ENCODE data around the gene TMEM60.
"Not testable (repeated sequence)": the region's sequence is repeated elsewhere in the genome, so short reads cannot be mapped to it uniquely, and the experiment has no call there.

Gene TMEM60

GRCh38 chr7:77797734-77798393 lies 370 bp downstream of the TMEM60 start:
- Histone ChIP-seq H3K4me3 (ENCODE audit: low read depth in 1 of 5, low read length in 5 of 5) (peak overlapping the region; percentile 85 to 99 (median 97)), H3K27ac (ENCODE audit: low read depth, low read length) (peak overlapping the region; percentile 84), H3K36me3 (ENCODE audit: control insufficient read depth in 5 of 5, insufficient read depth in 5 of 5, low read length in 5 of 5) (peaks cover 0 to 5% (median 0%) of the 10 kb centered on the region in 5 donors), H3K4me1 (ENCODE audit: control insufficient read depth in 5 of 5, insufficient read depth in 5 of 5, low read length in 5 of 5) (peaks cover 3 to 42% (median 32%) of the 10 kb centered on the region in 5 donors), H3K27me3 (ENCODE audit: control insufficient read depth in 5 of 5, insufficient read depth in 4 of 5, low read length in 5 of 5) (no peaks in the 10 kb centered on the region), H3K9ac (ENCODE audit: low read length in 5 of 5) (peak overlapping the region; percentile 73 to 97 (median 81)), H3K9me3 (ENCODE audit: control insufficient read depth in 5 of 5, low read length in 5 of 5) (no peaks in the 10 kb centered on the region)

- Histone ChIP-seq H3K27ac (ENCODE audit: low read depth, low read length) (no peak overlapping the region), H3K9ac (ENCODE audit: low read length in 5 of 5) (peak overlapping the region in 3 of 5 donors; percentile 81 to 97 (median 94)), H3K9me3 (ENCODE audit: control insufficient read depth in 5 of 5, low read length in 5 of 5) (no peaks in the 10 kb centered on the region), H3K4me1 (ENCODE audit: control insufficient read depth in 5 of 5, insufficient read depth in 5 of 5, low read length in 5 of 5) (peaks cover 2 to 42% (median 32%) of the 10 kb centered on the region in 5 donors), H3K27me3 (ENCODE audit: control insufficient read depth in 5 of 5, insufficient read depth in 4 of 5, low read length in 5 of 5) (no peaks in the 10 kb centered on the region), H3K4me3 (ENCODE audit: low read depth in 1 of 5, low read length in 5 of 5) (peak overlapping the region; percentile 85 to 99 (median 97)), H3K36me3 (ENCODE audit: control insufficient read depth in 5 of 5, insufficient read depth in 5 of 5, low read length in 5 of 5) (peaks cover 0 to 5% (median 0%) of the 10 kb centered on the region in 5 donors)
Measured at GRCh38 chr7:77796960-77797359, 1.3 kb downstream of the TMEM60 start.

- Histone ChIP-seq H3K4me1 (ENCODE audit: control insufficient read depth in 5 of 5, insufficient read depth in 5 of 5, low read length in 5 of 5) (peaks cover 2 to 42% (median 32%) of the 10 kb centered on the region in 5 donors), H3K9me3 (ENCODE audit: control insufficient read depth in 5 of 5, low read length in 5 of 5) (no peaks in the 10 kb centered on the region), H3K27ac (ENCODE audit: low read depth, low read length) (no peak overlapping the region), H3K9ac (ENCODE audit: low read length in 5 of 5) (no peak overlapping the region), H3K36me3 (ENCODE audit: control insufficient read depth in 5 of 5, insufficient read depth in 5 of 5, low read length in 5 of 5) (peaks cover 0 to 5% (median 0%) of the 10 kb centered on the region in 5 donors), H3K27me3 (ENCODE audit: control insufficient read depth in 5 of 5, insufficient read depth in 4 of 5, low read length in 5 of 5) (no peaks in the 10 kb centered on the region), H3K4me3 (ENCODE audit: low read depth in 1 of 5, low read length in 5 of 5) (no peak overlapping the region)
Measured at GRCh38 chr7:77796109-77796508, 2.1 kb downstream of the TMEM60 start.

GRCh38 chr7:77794000-77794399 lies 4.2 kb downstream of the TMEM60 start:
- Histone ChIP-seq H3K9ac (ENCODE audit: low read length in 5 of 5) (no peak overlapping the region), H3K4me3 (ENCODE audit: low read depth in 1 of 5, low read length in 5 of 5) (no peak overlapping the region), H3K27ac (ENCODE audit: low read depth, low read length) (peak overlapping the region; percentile 35), H3K36me3 (ENCODE audit: control insufficient read depth in 5 of 5, insufficient read depth in 5 of 5, low read length in 5 of 5) (peaks cover 0 to 5% (median 0%) of the 10 kb centered on the region in 5 donors), H3K27me3 (ENCODE audit: control insufficient read depth in 5 of 5, insufficient read depth in 4 of 5, low read length in 5 of 5) (no peaks in the 10 kb centered on the region), H3K9me3 (ENCODE audit: control insufficient read depth in 5 of 5, low read length in 5 of 5) (no peaks in the 10 kb centered on the region), H3K4me1 (ENCODE audit: control insufficient read depth in 5 of 5, insufficient read depth in 5 of 5, low read length in 5 of 5) (peaks cover 0 to 33% (median 25%) of the 10 kb centered on the region in 5 donors)

GRCh38 chr7:77791956-77792355 lies 6.3 kb downstream of the TMEM60 start:
- H3K9ac ChIP-seq (ENCODE audit: low read length in 5 of 5): no peak overlapping the region
- H3K36me3 ChIP-seq (ENCODE audit: control insufficient read depth in 5 of 5, insufficient read depth in 5 of 5, low read length in 5 of 5): peaks cover 0 to 5% (median 0%) of the 10 kb centered on the region in 5 donors
- no peak overlapping the region for H3K27ac ChIP-seq (ENCODE audit: low read depth, low read length)

GRCh38 chr7:77791336-77791735 lies 6.9 kb downstream of the TMEM60 start:
- Histone ChIP-seq H3K9me3 (ENCODE audit: control insufficient read depth in 5 of 5, low read length in 5 of 5) (peaks cover 0 to 4% (median 0%) of the 10 kb centered on the region in 5 donors), H3K4me1 (ENCODE audit: control insufficient read depth in 5 of 5, insufficient read depth in 5 of 5, low read length in 5 of 5) (peaks cover 0 to 18% (median 7%) of the 10 kb centered on the region in 5 donors), H3K4me3 (ENCODE audit: low read depth in 1 of 5, low read length in 5 of 5) (no peak overlapping the region), H3K27ac (ENCODE audit: low read depth, low read length) (no peak overlapping the region), H3K9ac (ENCODE audit: low read length in 5 of 5) (no peak overlapping the region), H3K36me3 (ENCODE audit: control insufficient read depth in 5 of 5, insufficient read depth in 5 of 5, low read length in 5 of 5) (peaks cover 0 to 5% (median 0%) of the 10 kb centered on the region in 5 donors), H3K27me3 (ENCODE audit: control insufficient read depth in 5 of 5, insufficient read depth in 4 of 5, low read length in 5 of 5) (no peaks in the 10 kb centered on the region)

More at GRCh38 chr7:77791956-77792355, 6.3 kb downstream of the TMEM60 start:
- H3K4me3 ChIP-seq (ENCODE audit: low read depth in 1 of 5, low read length in 5 of 5): no peak overlapping the region
- no peaks in the 10 kb centered on the region for H3K27me3 ChIP-seq (ENCODE audit: control insufficient read depth in 5 of 5, insufficient read depth in 4 of 5, low read length in 5 of 5)
- H3K4me1 ChIP-seq (ENCODE audit: control insufficient read depth in 5 of 5, insufficient read depth in 5 of 5, low read length in 5 of 5): peaks cover 0 to 23% (median 13%) of the 10 kb centered on the region in 5 donors
- H3K9me3 ChIP-seq (ENCODE audit: control insufficient read depth in 5 of 5, low read length in 5 of 5): no peaks in the 10 kb centered on the region

- H3K36me3 ChIP-seq (ENCODE audit: control insufficient read depth in 5 of 5, insufficient read depth in 5 of 5, low read length in 5 of 5): peaks cover 0 to 3% (median 0%) of the 10 kb centered on the region in 5 donors
- no peaks in the 10 kb centered on the region for H3K4me1 ChIP-seq (ENCODE audit: control insufficient read depth in 5 of 5, insufficient read depth in 5 of 5, low read length in 5 of 5)
- H3K27ac ChIP-seq (ENCODE audit: low read depth, low read length): no peak overlapping the region
- H3K4me3 ChIP-seq (ENCODE audit: low read depth in 1 of 5, low read length in 5 of 5): no peak overlapping the region
- H3K9ac ChIP-seq (ENCODE audit: low read length in 5 of 5): no peak overlapping the region
- no peaks in the 10 kb centered on the region for H3K27me3 ChIP-seq (ENCODE audit: control insufficient read depth in 5 of 5, insufficient read depth in 4 of 5, low read length in 5 of 5)
- peaks cover 0 to 9% (median 0%) of the 10 kb centered on the region in 5 donors for H3K9me3 ChIP-seq (ENCODE audit: control insufficient read depth in 5 of 5, low read length in 5 of 5)
Measured at GRCh38 chr7:77788327-77788902, 9.8 kb downstream of the TMEM60 start.

- Histone ChIP-seq H3K9me3 (ENCODE audit: control insufficient read depth in 5 of 5, low read length in 5 of 5) (peaks cover 0 to 9% (median 0%) of the 10 kb centered on the region in 5 donors), H3K27ac (ENCODE audit: low read depth, low read length) (no peak overlapping the region), H3K4me1 (ENCODE audit: control insufficient read depth in 5 of 5, insufficient read depth in 5 of 5, low read length in 5 of 5) (no peaks in the 10 kb centered on the region), H3K27me3 (ENCODE audit: control insufficient read depth in 5 of 5, insufficient read depth in 4 of 5, low read length in 5 of 5) (no peaks in the 10 kb centered on the region), H3K4me3 (ENCODE audit: low read depth in 1 of 5, low read length in 5 of 5) (no peak overlapping the region), H3K36me3 (ENCODE audit: control insufficient read depth in 5 of 5, insufficient read depth in 5 of 5, low read length in 5 of 5) (peaks cover 0 to 5% (median 0%) of the 10 kb centered on the region in 5 donors), H3K9ac (ENCODE audit: low read length in 5 of 5) (no peak overlapping the region)
Measured at GRCh38 chr7:77786741-77787140, 11.5 kb downstream of the TMEM60 start.

GRCh38 chr7:77786018-77786417 lies 12.2 kb downstream of the TMEM60 start:
- H3K9ac ChIP-seq (ENCODE audit: low read length in 5 of 5): no peak overlapping the region

GRCh38 chr7:77784426-77784825 lies 13.8 kb downstream of the TMEM60 start:
- H3K27me3 ChIP-seq (ENCODE audit: control insufficient read depth in 5 of 5, insufficient read depth in 4 of 5, low read length in 5 of 5); H3K9me3 ChIP-seq (ENCODE audit: control insufficient read depth in 5 of 5, low read length in 5 of 5); H3K4me1 ChIP-seq (ENCODE audit: control insufficient read depth in 5 of 5, insufficient read depth in 5 of 5, low read length in 5 of 5); H3K9ac ChIP-seq (ENCODE audit: low read length in 5 of 5); H3K4me3 ChIP-seq (ENCODE audit: low read depth in 1 of 5, low read length in 5 of 5); H3K27ac ChIP-seq (ENCODE audit: low read depth, low read length): not testable (repeated sequence)
- peaks cover 0 to 11% (median 8%) of the 10 kb centered on the region in 5 donors for H3K36me3 ChIP-seq (ENCODE audit: control insufficient read depth in 5 of 5, insufficient read depth in 5 of 5, low read length in 5 of 5)

More at GRCh38 chr7:77786018-77786417, 12.2 kb downstream of the TMEM60 start:
- H3K4me3 ChIP-seq (ENCODE audit: low read depth in 1 of 5, low read length in 5 of 5): no peak overlapping the region
- peaks cover 0 to 9% (median 0%) of the 10 kb centered on the region in 5 donors for H3K9me3 ChIP-seq (ENCODE audit: control insufficient read depth in 5 of 5, low read length in 5 of 5)
- H3K27ac ChIP-seq (ENCODE audit: low read depth, low read length): no peak overlapping the region
- no peaks in the 10 kb centered on the region for H3K4me1 ChIP-seq (ENCODE audit: control insufficient read depth in 5 of 5, insufficient read depth in 5 of 5, low read length in 5 of 5)
- H3K36me3 ChIP-seq (ENCODE audit: control insufficient read depth in 5 of 5, insufficient read depth in 5 of 5, low read length in 5 of 5): peaks cover 0 to 6% (median under 1%) of the 10 kb centered on the region in 5 donors
- H3K27me3 ChIP-seq (ENCODE audit: control insufficient read depth in 5 of 5, insufficient read depth in 4 of 5, low read length in 5 of 5): no peaks in the 10 kb centered on the region

All from subcutaneous abdominal adipose tissue (tissue), 5 donors.